ENCODE data around the gene EPHA6.

Gene EPHA6

DNA sequence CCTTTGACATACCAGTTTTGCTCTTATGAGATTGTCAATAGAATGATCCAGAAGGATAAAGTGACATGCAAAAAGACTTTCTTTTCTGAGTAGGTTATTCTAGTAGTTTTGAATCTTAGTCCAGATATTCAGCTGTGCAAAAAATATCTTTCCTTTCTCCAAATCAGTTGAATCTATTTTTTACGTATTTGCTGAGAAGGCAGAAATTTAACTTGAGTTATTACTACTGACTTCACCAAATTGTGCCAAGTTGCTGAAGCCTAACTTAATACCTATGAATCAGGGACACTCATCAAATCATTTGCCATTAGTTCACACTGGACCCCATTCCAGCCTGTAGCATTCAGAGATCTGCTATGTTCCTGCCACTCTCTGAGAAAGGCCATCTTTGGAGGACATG, 215.6 kb downstream of the EPHA6 start:
- no peak for DNase-seq

DNA sequence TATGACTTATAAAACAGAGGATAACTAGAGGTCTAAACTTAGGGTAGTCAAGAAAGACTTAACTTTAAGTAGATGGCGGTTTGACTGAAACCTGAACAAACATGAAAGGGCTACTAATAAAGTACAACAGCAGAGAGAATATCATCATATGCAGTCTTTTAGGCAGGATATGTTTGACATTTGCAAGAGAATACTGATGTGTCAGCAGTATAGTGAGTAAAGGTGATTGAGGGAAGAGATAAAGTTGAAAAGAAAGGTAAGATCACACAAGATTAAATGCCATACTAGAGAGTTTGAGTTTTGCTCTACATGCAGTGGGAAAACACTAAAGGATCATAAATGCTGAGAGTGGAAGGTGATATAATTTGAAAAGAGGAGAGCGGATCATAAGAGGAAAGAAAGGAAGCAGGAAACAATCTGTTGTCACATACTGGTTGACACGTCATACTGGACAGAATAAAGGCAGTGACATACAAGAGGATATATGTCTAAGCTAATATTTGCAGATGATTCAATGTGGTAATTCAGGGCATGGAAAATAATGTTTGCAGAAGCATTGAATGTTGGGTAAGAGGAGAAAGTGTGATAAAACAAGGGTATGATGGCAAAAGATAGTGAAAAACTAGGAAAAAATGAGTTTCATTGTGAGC, 223.0 kb downstream of the EPHA6 start:
- no peak for DNase-seq

DNA sequence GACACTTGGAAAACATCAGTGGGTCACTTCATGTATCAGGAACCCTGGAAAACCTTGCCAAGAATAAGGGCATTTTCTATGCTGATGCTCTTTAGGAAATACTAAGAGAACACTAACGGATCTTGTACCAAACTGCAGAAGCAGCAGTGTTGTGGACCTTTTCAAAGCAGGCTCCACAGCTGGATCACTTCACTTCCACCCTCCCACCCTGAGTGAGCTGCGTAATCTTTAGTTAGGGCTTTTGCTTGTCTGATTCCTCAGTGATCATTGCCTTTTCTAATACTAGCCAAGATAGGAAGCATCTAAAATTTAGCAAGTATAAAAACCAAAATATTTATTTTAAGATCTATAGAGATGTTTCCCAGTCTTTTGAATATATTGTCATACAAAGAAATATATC, 229.0 kb downstream of the EPHA6 start:
- no peak for DNase-seq

DNA sequence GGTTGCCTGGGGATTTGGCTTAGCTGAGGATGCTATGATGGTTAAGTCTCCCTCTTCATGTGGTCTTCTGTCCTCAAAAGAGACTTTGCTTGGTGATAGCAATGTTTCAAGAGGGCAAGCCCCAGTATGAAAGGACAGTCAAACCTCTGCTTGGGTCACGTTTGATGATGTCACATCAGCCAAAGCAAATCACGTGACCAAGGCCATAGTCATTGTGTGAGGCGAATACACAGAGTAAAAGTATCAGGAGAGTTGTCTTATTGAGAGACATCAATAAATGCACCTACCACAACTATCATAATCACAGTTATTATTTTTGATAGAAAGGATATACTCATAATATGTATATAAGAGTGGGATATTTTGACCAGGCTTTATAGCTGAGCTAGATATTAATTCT, 243.0 kb downstream of the EPHA6 start:
- no peak for DNase-seq

DNA sequence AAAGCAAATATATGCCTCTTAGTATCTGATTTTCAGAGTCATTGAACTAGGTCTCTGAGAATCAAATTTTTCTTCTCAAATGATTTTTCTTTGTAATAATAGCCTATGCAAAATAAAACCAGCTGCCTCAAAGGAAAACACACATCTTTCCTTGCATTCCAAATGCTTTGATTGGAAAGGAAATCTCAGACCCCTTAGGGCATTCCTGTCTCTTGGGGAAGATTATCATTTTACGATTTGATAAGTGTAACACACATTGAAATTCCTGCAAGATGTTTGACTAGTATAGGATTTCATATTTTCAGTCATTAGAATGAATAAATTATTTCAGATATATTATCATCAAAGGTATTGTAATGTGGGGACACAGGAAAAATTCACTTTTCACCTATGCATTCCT, 244.8 kb downstream of the EPHA6 start:
- DNase-seq = no peak

DNA sequence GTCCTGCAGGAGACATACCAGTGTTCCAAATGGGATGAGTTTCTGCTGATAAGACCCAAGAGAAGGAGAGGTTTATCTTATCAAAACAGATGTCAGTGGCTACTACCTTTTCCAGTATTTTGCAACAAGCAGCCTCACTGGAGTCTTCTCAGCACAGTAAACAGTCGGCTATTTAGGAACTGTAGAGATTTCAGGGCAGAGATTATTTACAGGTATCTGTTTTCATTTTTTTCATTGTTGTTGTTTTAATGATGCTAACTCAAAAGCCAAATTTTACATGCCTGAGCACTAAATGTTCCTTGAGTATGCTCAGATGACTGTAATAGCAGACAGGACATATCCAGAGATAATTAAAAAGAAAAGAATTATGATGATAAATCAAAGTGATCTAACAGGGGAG, 252.1 kb downstream of the EPHA6 start:
- DNase-seq = no peak

DNA sequence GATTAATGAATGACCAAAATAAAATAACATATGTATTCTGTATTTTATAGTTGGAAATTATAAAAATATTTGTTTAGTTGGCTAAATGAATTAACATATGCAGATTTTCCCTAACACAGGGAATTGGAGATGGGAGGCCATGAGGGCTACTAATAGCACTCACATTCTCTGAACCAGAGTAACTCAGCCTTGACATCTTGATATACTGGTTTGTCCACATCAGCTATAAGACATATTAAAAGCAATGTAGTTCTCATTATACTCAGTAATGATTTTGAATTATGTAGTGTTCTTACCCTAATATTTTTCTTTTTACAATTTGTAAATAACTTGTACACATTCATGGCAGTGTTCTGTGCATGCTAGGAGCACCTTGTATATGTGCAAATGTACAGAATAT, 255.9 kb downstream of the EPHA6 start:
- DNase-seq = no peak

DNA sequence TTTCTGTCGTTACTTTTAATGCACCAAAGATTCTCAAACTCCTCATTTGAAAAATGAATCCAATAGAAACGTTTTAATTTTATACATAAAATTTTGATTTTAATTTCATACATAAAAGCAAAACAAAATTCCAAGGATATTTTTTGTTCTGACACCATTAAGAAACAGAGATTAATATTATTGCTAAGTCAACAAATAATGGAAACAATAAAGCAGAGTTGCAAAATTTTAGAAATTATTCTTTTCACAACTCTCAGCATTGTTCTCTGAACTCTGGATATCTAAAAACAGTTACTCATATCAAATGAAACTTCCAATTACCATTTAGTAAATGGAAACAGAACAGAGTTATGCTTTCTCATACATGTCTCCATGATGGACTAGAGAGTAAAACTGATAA, 260.2 kb downstream of the EPHA6 start:
- no peak for DNase-seq

DNA sequence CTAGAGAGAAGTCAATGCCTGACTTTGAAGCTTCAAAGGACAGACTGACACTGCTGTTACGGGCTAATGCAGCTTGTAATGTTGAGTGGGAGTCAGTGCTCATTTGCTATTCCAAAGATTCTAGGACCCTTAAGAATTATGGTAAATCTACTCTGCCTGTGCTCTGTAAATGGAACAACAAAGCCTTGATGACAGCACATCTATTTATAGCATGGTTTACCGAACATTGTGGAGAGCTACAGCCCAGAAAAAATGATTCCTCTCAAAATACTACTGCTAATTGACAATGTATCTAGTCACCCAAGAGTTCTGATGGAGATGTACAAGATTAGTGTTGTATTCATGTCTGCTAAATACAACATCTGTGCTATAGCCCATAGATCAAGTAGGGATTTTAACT, 262.3 kb downstream of the EPHA6 start:
- DNase-seq = no peak

DNA sequence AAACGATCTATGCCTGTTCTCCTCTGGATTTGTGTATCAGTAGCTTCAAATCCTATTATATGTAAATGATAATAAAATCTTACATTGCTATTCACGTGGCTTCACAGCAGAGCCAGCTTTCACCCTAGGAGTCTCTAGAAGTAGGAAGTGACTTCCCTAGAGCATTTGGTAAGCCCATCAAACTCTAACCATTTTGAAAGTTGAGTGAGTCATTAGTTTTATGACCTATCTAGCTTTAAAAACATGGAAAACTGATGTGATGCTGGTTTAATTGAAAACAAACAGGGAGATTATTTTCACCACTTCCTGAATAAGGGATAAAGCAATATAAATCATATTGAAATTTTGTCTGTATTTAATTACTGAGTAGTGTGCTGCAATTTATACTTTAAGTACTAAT, 275.2 kb downstream of the EPHA6 start:
- DNase-seq = no peak

DNA sequence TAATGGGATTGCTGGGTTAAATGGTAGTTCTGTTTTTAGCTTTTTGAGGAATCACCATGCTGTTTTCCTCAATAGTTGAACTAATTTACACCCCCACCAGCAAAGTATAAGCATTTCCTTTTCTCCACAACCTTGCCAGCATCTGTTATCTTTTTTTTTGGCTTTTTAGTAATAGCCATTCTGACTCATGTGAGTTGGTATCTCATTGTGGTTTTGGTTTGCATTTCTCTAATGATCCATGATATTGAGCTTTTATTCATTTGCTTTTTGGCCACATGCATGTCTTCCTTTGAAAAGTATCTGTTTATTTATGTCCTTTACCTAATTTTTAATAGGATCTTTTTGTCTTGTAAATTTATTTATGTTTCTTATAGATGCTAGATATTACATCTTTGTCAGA, 288.2 kb downstream of the EPHA6 start:
- DNase-seq = no peak

DNA sequence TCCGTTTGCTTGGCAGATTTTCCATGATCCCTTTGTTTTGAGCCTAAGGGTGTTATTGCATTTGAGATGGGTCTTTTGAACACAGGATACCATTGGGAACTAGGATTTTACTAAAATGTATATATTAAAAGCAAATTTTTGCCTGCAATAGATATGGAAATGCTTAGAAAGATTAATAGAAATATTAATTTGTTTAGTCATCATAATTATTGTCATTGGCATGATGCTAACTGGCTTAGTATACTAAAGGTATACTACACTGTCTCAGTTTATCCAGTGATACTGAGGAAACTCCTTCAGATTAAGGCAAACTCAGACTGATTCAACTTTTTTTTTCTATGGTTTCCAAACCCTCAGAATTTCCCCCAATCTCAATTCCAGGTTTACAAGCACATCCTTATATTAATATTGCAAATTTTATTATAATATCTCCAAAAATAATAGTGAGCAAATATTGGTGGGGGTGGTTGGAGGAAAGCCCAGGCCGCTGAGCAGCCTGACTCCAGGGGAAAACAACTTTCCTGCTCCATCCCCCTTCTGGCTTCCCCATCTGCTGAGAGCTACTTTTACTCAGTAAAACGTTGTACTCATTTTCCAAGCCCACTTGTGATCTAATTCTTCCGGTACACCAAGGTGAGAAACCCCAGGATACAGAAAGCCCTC, 291.7 kb downstream of the EPHA6 start:
- no peak for DNase-seq

DNA sequence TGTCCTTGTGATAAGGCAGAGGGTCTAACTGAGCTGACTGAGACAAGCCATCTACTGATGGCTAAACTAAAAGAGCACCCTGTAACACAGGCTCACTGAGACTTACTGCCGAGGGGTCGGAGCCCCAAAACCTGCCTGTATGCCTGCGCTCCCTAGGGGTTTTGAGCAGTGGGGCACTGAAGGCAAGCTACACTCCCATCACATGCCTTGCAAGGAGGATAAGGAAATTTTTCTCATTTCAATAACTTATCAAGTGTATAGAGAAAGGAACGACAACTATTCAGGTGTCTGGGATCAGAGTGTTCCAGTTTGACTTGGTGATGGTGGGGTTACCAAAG, 292.2 kb downstream of the EPHA6 start:
- no peak for DNase-seq

DNA sequence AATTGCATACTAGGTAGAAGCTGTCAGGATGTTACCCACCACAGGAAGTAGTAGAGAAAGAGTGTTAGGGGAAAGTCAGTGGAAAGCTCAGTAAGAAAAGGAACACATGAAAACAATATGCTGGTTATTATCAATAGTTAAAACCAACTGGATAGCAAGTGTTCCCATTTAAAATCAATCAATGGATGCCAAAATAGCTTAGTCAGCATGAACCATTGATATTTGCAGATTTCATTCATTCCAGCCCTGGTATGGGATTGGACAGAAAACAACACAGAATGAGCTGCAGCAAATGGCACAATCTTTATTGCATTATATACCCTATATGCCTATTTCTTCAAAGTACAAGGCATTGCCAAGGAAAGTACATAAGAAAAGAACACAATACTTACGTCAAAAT, 293.7 kb downstream of the EPHA6 start:
- no peak for DNase-seq

DNA sequence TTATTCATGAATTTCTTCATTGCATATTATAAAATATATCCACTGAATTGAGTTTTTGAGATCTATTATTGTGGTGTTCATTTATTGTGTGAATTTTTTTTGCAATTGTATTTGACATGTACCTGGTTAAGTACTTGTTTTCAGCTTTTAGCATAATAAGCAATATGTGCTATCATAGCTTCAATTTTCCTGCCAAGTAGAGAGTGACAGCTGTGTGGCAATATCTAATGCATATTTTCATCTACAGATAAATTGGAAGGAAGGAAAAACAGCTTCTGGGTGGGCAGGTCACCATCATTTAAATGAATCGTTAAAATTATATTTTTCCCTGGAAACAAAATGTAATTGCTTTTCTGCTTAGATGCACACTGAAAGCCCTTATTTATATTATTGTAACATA, 296.9 kb downstream of the EPHA6 start:
- no peak for DNase-seq

DNA sequence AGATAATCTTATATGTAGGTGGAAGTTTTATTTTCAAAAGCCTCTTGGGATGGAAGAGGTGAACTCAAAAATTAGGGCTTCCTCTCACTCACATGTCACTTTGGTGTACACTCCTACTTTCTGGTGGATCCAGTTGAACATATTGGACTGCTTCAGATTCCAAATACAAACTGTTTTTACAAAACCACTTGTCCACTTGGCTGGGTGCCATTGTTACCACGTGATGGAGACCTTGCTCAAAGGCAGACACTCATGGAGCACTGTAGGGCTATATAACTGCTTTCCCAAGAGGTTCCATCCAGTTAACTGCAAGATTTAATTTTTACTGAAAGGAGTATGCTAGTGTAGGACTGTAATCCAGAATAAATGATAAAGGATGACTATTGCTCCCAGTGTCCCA, 307.0 kb downstream of the EPHA6 start:
- DNase-seq = no peak

DNA sequence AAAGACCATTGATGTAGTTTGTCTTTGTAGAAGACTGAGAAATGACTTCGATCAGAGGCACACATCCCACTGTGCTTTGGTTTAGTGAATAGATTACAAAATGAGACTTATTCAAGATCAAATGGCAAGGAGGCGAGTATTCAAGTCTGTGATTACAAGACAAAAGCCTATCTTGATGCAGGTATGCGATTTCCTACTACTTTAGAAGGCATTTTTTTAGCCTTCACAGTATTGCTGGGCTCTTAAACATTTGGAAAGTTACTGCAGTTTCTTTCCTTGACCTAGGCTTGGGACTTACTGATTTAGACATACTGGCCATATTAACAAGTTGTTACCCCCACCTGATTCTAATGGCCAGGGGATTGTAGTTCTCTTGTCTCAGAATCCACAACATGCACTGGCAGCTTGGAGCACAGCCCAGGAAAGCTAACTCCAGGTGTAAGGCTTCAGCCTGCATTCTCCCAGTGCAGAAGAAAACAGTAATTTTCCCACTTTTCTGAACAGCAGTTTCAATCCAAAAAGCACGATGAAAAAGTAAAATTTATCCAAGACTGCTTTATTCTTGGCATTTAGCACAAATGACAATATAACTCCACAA, 311.6 kb downstream of the EPHA6 start:
- no peak for DNase-seq

DNA sequence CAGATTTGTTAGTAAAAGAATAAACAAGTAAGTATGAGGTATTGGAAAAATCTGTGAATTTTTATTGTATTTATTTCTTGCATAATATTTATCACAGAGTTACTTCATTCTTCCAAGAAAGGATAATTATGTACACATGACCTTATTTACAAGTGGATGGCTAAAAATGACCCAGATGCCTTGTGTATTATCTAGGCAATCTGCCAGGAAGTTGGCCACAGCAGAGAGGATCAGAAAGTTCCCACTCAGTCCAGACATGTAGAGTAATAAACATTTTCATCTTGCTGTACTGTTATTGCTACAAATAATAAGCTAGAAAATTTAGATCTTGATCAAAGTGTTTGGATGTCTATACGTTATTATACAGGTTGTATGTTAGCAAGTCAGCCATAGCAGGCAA, 317.1 kb downstream of the EPHA6 start:
- DNase-seq = no peak

DNA sequence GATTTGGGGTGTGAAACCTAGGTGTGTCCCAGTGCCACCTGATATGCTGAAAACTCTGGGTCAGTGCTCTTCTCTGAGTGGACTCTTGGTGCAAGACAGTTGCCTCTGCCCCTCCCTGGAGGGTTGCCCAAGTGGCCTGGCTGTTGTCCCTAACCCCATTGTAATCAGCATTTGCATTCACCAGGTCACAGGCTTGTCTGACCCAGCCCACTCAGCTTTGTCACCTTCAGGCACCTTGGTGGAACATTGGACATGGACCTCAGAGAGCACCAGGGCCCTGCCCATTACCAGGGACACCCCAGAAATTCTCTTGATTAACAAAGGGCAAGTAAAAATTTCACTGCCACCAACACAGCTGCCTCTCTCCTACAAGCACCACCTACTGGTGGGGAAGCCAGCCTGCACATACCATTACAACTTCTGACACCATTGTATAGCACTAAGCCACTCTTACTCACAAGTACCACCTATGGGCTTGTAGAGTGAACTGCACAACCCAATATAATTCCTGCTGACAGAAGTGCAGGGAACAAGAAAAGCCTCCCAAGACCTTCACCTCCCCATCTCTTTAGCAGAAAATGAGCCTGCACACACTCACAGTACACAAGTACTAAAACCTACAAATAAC, 324.6 kb downstream of the EPHA6 start:
- DNase-seq = no peak

DNA sequence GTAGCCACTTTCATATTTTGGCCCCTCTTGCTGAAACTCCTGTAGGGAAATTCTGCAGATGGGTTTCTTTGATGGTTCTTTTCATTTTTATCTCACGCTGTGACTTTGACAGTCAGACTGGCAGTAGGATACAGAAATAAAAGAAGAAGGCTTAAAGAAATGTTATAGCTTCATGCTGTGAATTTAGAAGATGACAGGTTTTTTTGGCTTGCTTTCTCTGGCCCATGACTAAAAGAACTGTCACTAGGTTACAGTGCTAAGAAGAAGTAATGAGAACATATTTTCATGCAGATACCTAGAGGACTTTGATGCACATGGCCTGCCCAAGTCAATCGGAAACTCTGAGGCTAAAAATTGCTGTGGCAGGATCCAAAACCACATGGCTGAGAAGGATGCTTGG, 334.5 kb downstream of the EPHA6 start:
- DNase-seq = no peak

DNA sequence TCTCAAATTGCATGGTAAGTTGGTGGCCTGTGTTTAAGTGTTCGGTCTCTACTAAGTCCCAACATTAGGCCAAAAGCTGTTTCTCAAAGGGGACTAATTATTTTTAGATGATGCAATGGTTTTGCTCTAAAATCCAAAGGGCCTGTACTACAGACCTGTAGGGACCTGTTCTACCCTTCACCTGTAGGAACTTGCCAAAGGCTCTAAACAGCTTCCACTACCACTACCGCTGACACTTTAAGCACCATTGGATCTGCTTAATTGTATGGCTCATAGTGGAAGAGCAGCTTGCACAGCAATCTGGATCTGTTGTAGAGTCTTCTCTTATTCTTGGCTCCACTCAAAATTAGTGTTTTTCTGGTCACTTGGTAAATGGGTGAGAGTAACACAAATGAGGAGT, 346.8 kb downstream of the EPHA6 start:
- DNase-seq = no peak

DNA sequence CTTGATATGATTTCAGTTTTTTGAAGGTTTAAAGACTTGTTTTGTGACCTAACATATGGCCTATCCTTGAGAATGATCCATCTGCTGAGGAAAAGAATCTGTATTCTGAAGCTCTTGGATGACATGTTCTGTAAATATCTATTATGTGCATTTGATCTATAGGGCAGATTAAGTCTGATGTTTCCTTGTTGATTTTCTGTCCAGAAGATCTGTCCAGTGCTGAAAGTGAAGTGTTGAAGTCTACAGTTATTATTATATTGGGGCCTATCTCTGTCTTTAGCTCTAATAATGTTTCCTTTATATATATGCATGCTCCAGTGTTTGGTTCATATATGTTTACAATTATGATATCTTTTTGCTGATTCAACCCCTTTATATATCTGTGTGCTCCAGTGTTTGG, 362.8 kb downstream of the EPHA6 start:
- DNase-seq = no peak

DNA sequence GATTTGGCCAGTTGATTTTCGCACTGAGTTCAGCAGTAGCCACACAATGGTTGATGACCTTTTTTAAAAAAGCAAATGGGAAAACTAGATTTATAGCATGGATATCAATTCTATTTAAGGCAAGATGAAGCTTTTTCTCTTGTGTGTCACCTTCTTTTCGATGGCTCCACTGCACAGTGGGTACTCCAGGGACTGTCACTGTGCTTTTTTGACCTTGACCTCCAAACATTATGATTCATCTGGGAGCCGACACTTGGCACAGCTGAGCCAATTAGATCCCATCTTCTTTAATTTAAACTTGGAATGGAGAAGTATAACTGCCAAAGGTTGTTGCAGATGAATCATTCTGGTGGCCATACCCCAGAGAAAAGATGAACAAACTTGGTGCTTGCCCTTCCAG, 367.3 kb downstream of the EPHA6 start:
- no peak for DNase-seq

DNA sequence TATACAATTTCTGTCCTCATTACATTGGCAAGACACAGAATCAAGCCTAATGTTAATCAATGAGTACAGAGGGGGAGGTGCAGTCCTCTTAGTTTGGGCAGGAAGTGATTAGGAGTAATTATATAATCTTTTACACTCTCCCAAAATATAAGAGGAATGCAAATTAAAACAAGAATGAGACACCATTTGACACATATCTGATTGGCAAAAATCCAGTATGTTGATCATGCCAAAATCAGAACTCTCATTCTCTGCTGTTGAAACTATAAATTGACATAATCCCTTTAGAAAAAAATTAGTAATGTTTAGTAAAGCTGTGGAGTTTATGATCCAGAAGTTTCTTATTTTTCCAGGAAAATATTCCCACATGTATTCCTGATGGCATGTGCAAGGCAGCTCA, 373.4 kb downstream of the EPHA6 start:
- no peak for DNase-seq

DNA sequence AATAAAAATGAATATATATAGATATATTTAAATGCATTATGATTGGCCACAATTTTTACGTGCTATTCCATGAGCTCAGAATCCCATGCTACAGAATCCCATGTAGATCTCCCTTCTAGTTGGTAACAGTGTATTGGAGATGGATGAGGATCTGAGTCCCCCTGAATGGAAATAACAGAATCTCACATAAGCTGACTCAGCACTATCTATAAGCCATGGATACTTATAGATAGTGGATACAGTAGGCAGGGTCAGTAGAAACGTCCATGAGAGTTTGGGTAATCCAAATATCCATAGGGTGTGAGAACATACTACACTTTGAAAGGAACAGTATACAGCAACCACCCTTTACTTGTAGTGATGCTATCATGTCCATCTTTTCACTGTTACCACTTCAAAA, 375.4 kb downstream of the EPHA6 start:
- DNase-seq = no peak
